Transverse colon (tissue), 4 donors: ENCODE results near the gene TMEM132C. TPM values are rescaled to one million over a fixed set of nuclear protein-coding genes. Genes with fewer than 3 reads are reported as not detected.

Source experiments
- DNase-seq: peaks from one replicate; pipeline ENCODE4 v3.0.0-alpha.2; 2019
- H3K27ac ChIP-seq, 4 donors: fragments of 200-600 bp; sonication (generic); 2 replicates each; pipeline ENCODE4 v1.5.1; 2016 to 2018; ENCODE audit warnings: inconsistent platforms in 4 of 4
- H3K27me3 ChIP-seq: fragments of 200-600 bp; sonication (generic); 2 replicates; pipeline ENCODE4 v1.5.1; 2017; ENCODE audit warnings: inconsistent platforms
- H3K36me3 ChIP-seq, 4 donors: fragments of 200-600 bp; sonication (generic); 2 replicates each; pipeline ENCODE4 v1.5.1; 2017 to 2019; ENCODE audit warnings: inconsistent platforms in 4 of 4
- H3K4me1 ChIP-seq, 4 donors: fragments of 200-600 bp; sonication (generic); 2 replicates each; pipeline ENCODE4 v1.5.1; 2017 to 2020; ENCODE audit warnings: inconsistent platforms in 4 of 4
- H3K4me3 ChIP-seq, 4 donors: fragments of 200-600 bp; sonication (generic); 1 replicate in 1 of 4; 2 replicates in 3 of 4; pipeline versions ENCODE4 v1.5.1 to v1.6.1; 2017 to 2019; ENCODE audit warnings: inconsistent platforms in 4 of 4
- H3K9me3 ChIP-seq, 2 donors: fragments of 200-600 bp; sonication (generic); 2 replicates each; pipeline ENCODE4 v1.5.1; 2017 to 2019; ENCODE audit warnings: inconsistent platforms in 2 of 2
- EP300 ChIP-seq: sonication (generic); formaldehyde crosslinking; IDR thresholded peaks from one replicate; pipeline ENCODE4 v1.6.1; 2017; ENCODE audit warnings: antibody characterized with exemption, low read depth
- POLR2A ChIP-seq: fragments of 450-650 bp; IDR thresholded peaks from one replicate; pipeline ENCODE4 v1.6.1; 2016; ENCODE audit warnings: antibody characterized with exemption, mild to moderate bottlenecking, moderate library complexity
- POLR2AphosphoS5 ChIP-seq, 3 donors: sonication (generic); formaldehyde crosslinking; IDR thresholded peaks; one replicate each; pipeline ENCODE4 v1.6.1; 2016; ENCODE audit warnings: antibody characterized with exemption in 3 of 3
- WGBS, 2 donors: methylation state at CpG; one replicate each; pipeline ENCODE4 v1.1.5; 2018; ENCODE audit warnings: low coverage in 1 of 2; 5-methylcytosine and 5-hydroxymethylcytosine counted together
- in situ Hi-C, 4 donors: fragments of 200-750 bp; cut with MboI; loops; one replicate each; pipeline versions ENCODE4 v1.15.0 to v1.15.1; 2017; ENCODE audit warnings: low sequenced_read_pairs in 3 of 4, low pct_ligation_motif_present in 1 of 4, low pct_unique_long_range_greater_than_20kb in 1 of 4
- intact Hi-C: fragments of 100-400 bp; cut with DNase I; formaldehyde crosslinking; loops from one replicate; pipeline ENCODE4 v1.15.1; 2023; ENCODE audit warnings: low total_unique reads
- small RNA-seq, 4 donors: library from RNA; depleted of rRNA; stranded (forward); fragments of <200 nt; gene quantifications; one replicate each; pipeline ENCODE3, GENCODE V24; 2016
- total RNA-seq, 4 donors: library from RNA; depleted of rRNA; stranded (reverse); fragments of >200 nt; gene quantifications; one replicate each; pipeline ENCODE4 v1.1.0, GENCODE V29; 2016
- TF ChIP-seq, protein P1 (sequence below), 5 experiments: fragments of 200-600 bp in 3 of 5; fragments of 450-650 bp in 2 of 5; sonication (generic) in 3 of 5; IDR thresholded peaks; 1 replicate in 2 of 5; 2 replicates in 3 of 5; pipeline ENCODE4 v1.5.1; 2016 to 2017; ENCODE audit warnings: antibody characterized with exemption in 5 of 5, inconsistent platforms in 3 of 5, mild to moderate bottlenecking in 2 of 5, moderate library complexity in 1 of 5

TMEM132C gene
- total RNA-seq, 4 donors from 2014 or later: 0.20 to 1.6 (median 0.58) TPM

DNA sequence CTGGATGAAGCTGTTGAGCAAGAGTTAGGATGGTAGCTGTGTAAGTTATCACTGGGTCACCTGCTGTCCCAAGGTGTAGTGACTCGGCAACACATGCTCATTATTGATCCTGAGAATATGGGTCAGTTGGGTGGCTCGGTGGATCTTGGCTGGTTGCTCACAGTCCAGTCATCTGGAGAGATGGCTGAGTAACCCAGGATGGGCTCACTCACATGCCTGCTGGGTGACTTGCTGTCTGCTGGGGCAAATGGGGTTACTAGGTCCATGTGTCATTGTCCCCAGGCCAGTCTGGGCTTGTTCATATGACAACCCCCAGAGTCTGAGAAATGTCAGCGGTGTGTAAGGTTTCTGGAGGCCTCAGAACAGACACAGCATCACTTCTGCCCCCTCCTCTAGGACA is 487.3 kb downstream of the TMEM132C start:
- in situ Hi-C loops: no loop called here
- Histone ChIP-seq H3K36me3 (no peaks in the 10 kb centered on the region), H3K27me3 (no peaks in the 10 kb centered on the region), H3K4me1 (no peaks in the 10 kb centered on the region), H3K27ac (no peak overlapping the region), H3K4me3 (no peak overlapping the region), H3K9me3 (no peaks in the 10 kb centered on the region)
- TF ChIP-seq, protein P1, sequence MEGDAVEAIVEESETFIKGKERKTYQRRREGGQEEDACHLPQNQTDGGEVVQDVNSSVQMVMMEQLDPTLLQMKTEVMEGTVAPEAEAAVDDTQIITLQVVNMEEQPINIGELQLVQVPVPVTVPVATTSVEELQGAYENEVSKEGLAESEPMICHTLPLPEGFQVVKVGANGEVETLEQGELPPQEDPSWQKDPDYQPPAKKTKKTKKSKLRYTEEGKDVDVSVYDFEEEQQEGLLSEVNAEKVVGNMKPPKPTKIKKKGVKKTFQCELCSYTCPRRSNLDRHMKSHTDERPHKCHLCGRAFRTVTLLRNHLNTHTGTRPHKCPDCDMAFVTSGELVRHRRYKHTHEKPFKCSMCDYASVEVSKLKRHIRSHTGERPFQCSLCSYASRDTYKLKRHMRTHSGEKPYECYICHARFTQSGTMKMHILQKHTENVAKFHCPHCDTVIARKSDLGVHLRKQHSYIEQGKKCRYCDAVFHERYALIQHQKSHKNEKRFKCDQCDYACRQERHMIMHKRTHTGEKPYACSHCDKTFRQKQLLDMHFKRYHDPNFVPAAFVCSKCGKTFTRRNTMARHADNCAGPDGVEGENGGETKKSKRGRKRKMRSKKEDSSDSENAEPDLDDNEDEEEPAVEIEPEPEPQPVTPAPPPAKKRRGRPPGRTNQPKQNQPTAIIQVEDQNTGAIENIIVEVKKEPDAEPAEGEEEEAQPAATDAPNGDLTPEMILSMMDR (IDR thresholded peaks at IDR 0.05): no peak
- TF ChIP-seq POLR2AphosphoS5 (IDR thresholded peaks at IDR 0.05): no peak
- TF ChIP-seq EP300: no peak
- DNase-seq: no peak
- 85 to 100% methylated on average over 1 to 3 of the region's 3 CpGs for WGBS, 2 donors
- intact Hi-C loops: no loop called here

DNA sequence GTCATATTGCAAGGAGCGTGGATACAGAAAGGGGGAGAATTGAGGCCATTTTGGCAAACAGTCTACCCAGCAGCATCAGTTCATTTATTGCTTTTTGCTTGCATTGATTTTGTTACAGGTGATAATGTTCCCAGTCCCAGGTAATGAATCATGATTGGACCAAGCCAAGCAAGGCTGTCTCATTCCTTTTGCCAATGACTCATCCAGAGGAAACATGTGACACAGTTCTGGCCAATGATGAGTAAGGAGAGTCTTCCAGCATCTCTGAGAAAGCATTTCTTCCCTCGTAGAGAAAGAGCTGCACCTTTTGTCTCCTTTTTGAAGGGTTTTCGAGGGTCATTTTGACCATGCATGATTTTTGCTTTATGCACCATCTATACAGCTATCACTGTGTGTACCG is 488.6 kb downstream of the TMEM132C start:
- no peak for TF ChIP-seq EP300
- TF ChIP-seq, protein P1 (IDR thresholded peaks at IDR 0.05): no peak
- TF ChIP-seq POLR2A: no peak
- no peak for TF ChIP-seq POLR2AphosphoS5 (IDR thresholded peaks at IDR 0.05)
- no peaks in the 10 kb centered on the region for H3K27me3 ChIP-seq
- H3K27ac ChIP-seq: no peak overlapping the region
- intact Hi-C loops: no loop called here
- H3K9me3 ChIP-seq: no peaks in the 10 kb centered on the region
- H3K36me3 ChIP-seq: no peaks in the 10 kb centered on the region
- DNase-seq: no peak
- H3K4me3 ChIP-seq: no peak overlapping the region
- whole genome bisulfite sequencing, 2 donors: 77 to 84% methylated on average over 4 of the region's 4 CpGs
- H3K4me1 ChIP-seq: no peaks in the 10 kb centered on the region
- in situ Hi-C loops: no loop called here

Small RNA genes lying within 50 kb of the gene (small RNA-seq; reads per million reads assigned to genes)
- gene MIR3612: 0 to 0.12 (median 0) reads per million in 4 donors
- gene MIR4419B: 0 reads per million in 4 donors
